ENCODE measurements around the gene ARHGAP26. TPM values are rescaled to one million over a fixed set of nuclear protein-coding genes. Genes with fewer than 3 reads are reported as not detected.

Gene ARHGAP26
- total RNA-seq, 1 experiment from 2014 or later: 65.5 TPM

DNA sequence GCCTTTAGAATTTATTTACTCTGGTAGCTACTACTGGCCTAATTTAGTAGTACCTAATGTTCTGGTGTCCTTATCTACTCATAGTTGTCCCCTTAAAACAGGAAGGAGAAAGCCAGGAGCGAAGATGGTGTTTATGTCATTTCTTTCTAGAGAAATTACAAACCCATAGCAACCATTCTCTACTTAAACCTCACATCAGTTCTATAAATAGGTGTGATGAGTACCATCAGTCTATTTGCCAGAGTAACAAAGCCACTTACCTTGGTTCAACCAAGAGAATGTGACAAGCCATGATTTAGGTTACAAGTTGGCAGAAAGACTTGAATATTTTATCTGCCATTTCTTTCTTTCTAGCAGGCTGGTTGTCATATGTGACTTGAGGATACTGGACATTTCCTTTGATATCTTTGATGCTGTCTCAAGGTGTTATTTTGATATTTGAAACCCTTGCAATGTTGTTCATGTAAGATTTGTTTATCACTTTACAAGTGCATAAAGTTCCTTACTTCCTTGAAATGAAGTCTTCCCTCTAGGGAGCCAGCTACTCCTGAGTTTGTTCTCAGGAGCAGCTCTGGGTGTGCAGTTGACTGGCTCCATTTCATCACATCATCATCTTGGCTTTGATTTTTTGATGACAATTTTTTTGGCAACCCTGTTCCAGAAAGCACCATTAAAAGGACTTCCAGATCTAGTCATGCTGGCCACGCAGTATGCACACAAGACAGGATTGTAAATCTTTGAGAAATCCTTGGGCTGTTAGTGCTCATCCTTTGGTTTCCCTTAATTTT is 286.8 kb downstream of the ARHGAP26 start:
- no TSS peak for BruUV-seq (replicated peaks)

DNA sequence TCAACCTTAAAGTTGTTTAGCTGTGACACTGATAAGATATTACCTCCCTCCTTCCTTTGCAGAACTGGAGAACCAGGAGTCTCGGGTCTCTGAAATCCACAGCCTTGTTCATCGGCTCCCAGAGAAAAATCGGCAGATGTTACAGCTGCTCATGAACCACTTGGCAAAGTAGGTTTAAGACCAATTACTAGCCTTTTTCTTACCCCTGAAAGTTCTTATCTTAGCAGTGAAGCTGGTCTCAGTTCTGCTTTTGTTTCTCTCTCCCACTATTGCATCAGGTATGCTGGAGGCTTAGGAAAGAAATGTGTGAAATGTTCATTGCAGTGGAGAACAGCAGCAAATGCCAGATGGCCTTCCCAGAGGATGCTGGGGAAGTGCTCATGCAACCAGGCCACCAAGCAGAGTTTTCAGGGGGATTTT is 287.4 kb downstream of the ARHGAP26 start:
- H3K36me3 ChIP-seq (ENCODE audit: control insufficient read depth, insufficient read depth, low read length): peaks cover 2% of the 10 kb centered on the region; the same call in 1 of the 2 replicates
- ChIA-PET POLR2A (no interaction called here), CTCF (no interaction called here)
- H3K4me1 ChIP-seq (ENCODE audit: control insufficient read depth, insufficient read depth, low read length): no peaks in the 10 kb centered on the region
- ATAC-seq (no peak), DNase-seq (ENCODE audit: low read depth, low spot score) (no peak)
- in situ Hi-C loops (cut with HindIII; ENCODE audit: low pct_unique_long_range_greater_than_20kb, low sequenced_read_pairs): no loop called here
- no peak overlapping the region for H3K4me3 ChIP-seq (ENCODE audit: low read depth in 2 of 2, low read length in 2 of 2)
- no peak for TF ChIP-seq SIN3A (IDR thresholded peaks at IDR 0.05; ENCODE audit: borderline replicate concordance, insufficient read depth, low read depth, low read length)
- TF ChIP-seq, protein P1, sequence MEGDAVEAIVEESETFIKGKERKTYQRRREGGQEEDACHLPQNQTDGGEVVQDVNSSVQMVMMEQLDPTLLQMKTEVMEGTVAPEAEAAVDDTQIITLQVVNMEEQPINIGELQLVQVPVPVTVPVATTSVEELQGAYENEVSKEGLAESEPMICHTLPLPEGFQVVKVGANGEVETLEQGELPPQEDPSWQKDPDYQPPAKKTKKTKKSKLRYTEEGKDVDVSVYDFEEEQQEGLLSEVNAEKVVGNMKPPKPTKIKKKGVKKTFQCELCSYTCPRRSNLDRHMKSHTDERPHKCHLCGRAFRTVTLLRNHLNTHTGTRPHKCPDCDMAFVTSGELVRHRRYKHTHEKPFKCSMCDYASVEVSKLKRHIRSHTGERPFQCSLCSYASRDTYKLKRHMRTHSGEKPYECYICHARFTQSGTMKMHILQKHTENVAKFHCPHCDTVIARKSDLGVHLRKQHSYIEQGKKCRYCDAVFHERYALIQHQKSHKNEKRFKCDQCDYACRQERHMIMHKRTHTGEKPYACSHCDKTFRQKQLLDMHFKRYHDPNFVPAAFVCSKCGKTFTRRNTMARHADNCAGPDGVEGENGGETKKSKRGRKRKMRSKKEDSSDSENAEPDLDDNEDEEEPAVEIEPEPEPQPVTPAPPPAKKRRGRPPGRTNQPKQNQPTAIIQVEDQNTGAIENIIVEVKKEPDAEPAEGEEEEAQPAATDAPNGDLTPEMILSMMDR (IDR thresholded peaks at IDR 0.05): no peak
- no peak for TF ChIP-seq POLR2AphosphoS5 (IDR thresholded peaks at IDR 0.05; ENCODE audit: low read depth, low read length)
- TF ChIP-seq, protein P2, sequence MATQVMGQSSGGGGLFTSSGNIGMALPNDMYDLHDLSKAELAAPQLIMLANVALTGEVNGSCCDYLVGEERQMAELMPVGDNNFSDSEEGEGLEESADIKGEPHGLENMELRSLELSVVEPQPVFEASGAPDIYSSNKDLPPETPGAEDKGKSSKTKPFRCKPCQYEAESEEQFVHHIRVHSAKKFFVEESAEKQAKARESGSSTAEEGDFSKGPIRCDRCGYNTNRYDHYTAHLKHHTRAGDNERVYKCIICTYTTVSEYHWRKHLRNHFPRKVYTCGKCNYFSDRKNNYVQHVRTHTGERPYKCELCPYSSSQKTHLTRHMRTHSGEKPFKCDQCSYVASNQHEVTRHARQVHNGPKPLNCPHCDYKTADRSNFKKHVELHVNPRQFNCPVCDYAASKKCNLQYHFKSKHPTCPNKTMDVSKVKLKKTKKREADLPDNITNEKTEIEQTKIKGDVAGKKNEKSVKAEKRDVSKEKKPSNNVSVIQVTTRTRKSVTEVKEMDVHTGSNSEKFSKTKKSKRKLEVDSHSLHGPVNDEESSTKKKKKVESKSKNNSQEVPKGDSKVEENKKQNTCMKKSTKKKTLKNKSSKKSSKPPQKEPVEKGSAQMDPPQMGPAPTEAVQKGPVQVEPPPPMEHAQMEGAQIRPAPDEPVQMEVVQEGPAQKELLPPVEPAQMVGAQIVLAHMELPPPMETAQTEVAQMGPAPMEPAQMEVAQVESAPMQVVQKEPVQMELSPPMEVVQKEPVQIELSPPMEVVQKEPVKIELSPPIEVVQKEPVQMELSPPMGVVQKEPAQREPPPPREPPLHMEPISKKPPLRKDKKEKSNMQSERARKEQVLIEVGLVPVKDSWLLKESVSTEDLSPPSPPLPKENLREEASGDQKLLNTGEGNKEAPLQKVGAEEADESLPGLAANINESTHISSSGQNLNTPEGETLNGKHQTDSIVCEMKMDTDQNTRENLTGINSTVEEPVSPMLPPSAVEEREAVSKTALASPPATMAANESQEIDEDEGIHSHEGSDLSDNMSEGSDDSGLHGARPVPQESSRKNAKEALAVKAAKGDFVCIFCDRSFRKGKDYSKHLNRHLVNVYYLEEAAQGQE (IDR thresholded peaks at IDR 0.05; ENCODE audit: insufficient read depth in 1 of 2, low read depth in 2 of 2, low read length in 1 of 2): no peak
- TF ChIP-seq TCF7L2 (IDR thresholded peaks at IDR 0.05; ENCODE audit: low read depth, low read length): no peak
- no peaks in the 10 kb centered on the region for H3K9me3 ChIP-seq (ENCODE audit: control insufficient read depth, insufficient read depth, low read depth, low read length)
- H3K27ac ChIP-seq (ENCODE audit: low read length): no peak overlapping the region
- intact Hi-C loops (cut with micrococcal nuclease; ENCODE audit: unreplicated experiment): no loop called here
- BruUV-seq (replicated peaks): no TSS peak
- H3K27me3 ChIP-seq (ENCODE audit: control insufficient read depth, insufficient read depth, low read length): no peaks in the 10 kb centered on the region

More for the DNA sequence above, 286.8 kb downstream of the ARHGAP26 start:
- POLR2A ChIA-PET: no interaction called here
- intact Hi-C loops (cut with micrococcal nuclease; ENCODE audit: unreplicated experiment) (no loop called here), in situ Hi-C loops (cut with HindIII; ENCODE audit: low pct_unique_long_range_greater_than_20kb, low sequenced_read_pairs) (no loop called here)
- Histone ChIP-seq H3K9me3 (ENCODE audit: control insufficient read depth, insufficient read depth, low read depth, low read length) (no peaks in the 10 kb centered on the region), H3K27ac (ENCODE audit: low read length) (no peak overlapping the region), H3K36me3 (ENCODE audit: control insufficient read depth, insufficient read depth, low read length) (peaks cover 2% of the 10 kb centered on the region; the same call in 1 of the 2 replicates), H3K27me3 (ENCODE audit: control insufficient read depth, insufficient read depth, low read length) (no peaks in the 10 kb centered on the region), H3K4me3 (ENCODE audit: low read depth in 2 of 2, low read length in 2 of 2) (no peak overlapping the region), H3K4me1 (ENCODE audit: control insufficient read depth, insufficient read depth, low read length) (no peaks in the 10 kb centered on the region)
- CTCF ChIA-PET: no interaction called here
- DNase-seq (ENCODE audit: low read depth, low spot score): no peak
- TF ChIP-seq POLR2AphosphoS5 (IDR thresholded peaks at IDR 0.05; ENCODE audit: low read depth, low read length) (no peak), SIN3A (IDR thresholded peaks at IDR 0.05; ENCODE audit: borderline replicate concordance, insufficient read depth, low read depth, low read length) (no peak), TCF7L2 (IDR thresholded peaks at IDR 0.05; ENCODE audit: low read depth, low read length) (no peak)
- TF ChIP-seq, protein P2 (IDR thresholded peaks at IDR 0.05; ENCODE audit: insufficient read depth in 1 of 2, low read depth in 2 of 2, low read length in 1 of 2): no peak
- TF ChIP-seq, protein P1 (IDR thresholded peaks at IDR 0.05): no peak
- ATAC-seq: no peak
